K562 (cell line): ENCODE data around the gene CTXN3. TPM values are rescaled to one million over a fixed set of nuclear protein-coding genes. Genes with fewer than 3 reads are reported as not detected.

Experiments used
- ATAC-seq: fragments of 200-7000 bp; cut with Tn5 transposase; 3 replicates; pipeline ENCODE4 v1.9.1; 2020; ENCODE audit warnings: moderate library complexity
- BruUV-seq: library from RNA; stranded (reverse); fragments of 400-500 nt; replicated peaks from 2 replicates; lab custom pipeline; 2021; lab: Mats Ljungman, UMichigan
- CTCF ChIA-PET: fragments of 300-600 bp; formaldehyde crosslinking; extraction: SDS; loops from one replicate; lab custom pipeline; 2021; ENCODE audit warnings: low intra/inter-chr PET ratio; lab: Yijun Ruan, JAX
- POLR2A ChIA-PET: fragments of 300-600, 350-650 bp; sonication (Branson Sonifier 250); formaldehyde crosslinking; extraction: SDS; loops from one replicate; lab custom pipeline; 2021; ENCODE audit warnings: antibody characterized with exemption, inconsistent platforms; lab: Yijun Ruan, JAX
- DNase-seq, 4 experiments: peaks; one replicate each; pipeline versions ENCODE4 v3.0.0 to v3.0.0-alpha.2; 2011 to 2018; ENCODE audit warnings: low spot score in 3 of 4, mixed read lengths in 3 of 4; ENCODE audit errors: extremely low read depth in 1 of 4
- FAIRE-seq: peaks from 2 replicates; lab custom pipeline; 2011; peaks lifted over from hg19 to GRCh38; lab: Jason Lieb, UNC
- H2AFZ ChIP-seq: 2 replicates; pipeline ENCODE4 v1.6.0; 2011; ENCODE audit warnings: low read depth, low read length, control low read depth, inconsistent platforms
- H3K27ac ChIP-seq: fragments of 200-600 bp; 3 replicates; pipeline ENCODE4 v1.8.0; 2011; ENCODE audit warnings: low read depth, mild to moderate bottlenecking, control low read depth, inconsistent platforms, low read length, moderate library complexity, mixed read lengths; ENCODE audit errors: extremely low read depth
- H3K27me3 ChIP-seq, 2 experiments: fragments of 300-600 bp in 1 of 2; 2 replicates in 1 of 2; 3 replicates in 1 of 2; pipeline versions ENCODE4 v1.6.0 to v1.8.0; 2011; ENCODE audit warnings: inconsistent platforms in 2 of 2, low read length in 2 of 2, mild to moderate bottlenecking in 1 of 2, mixed read lengths in 1 of 2, moderate library complexity in 1 of 2; ENCODE audit not compliant: control insufficient read depth in 2 of 2, insufficient read depth in 2 of 2
- H3K36me3 ChIP-seq: fragments of 300-600 bp; 3 replicates; pipeline ENCODE4 v1.8.0; 2011; ENCODE audit warnings: mild to moderate bottlenecking, low read length, inconsistent platforms; ENCODE audit not compliant: control insufficient read depth, insufficient read depth
- H3K4me1 ChIP-seq, 2 experiments: fragments of 200-600 bp in 1 of 2; replicated peaks in 1 of 2; 2 replicates in 1 of 2; 3 replicates in 1 of 2; pipeline versions ENCODE4 v1.5.1 to v1.8.0; 2011; ENCODE audit warnings: inconsistent platforms in 2 of 2, low read length in 2 of 2, mild to moderate bottlenecking in 1 of 2, mixed read lengths in 1 of 2, moderate library complexity in 1 of 2; ENCODE audit not compliant: control insufficient read depth in 2 of 2, insufficient read depth in 2 of 2
- H3K4me2 ChIP-seq: 2 replicates; pipeline ENCODE4 v1.6.1; 2011; ENCODE audit warnings: low read length, control low read depth, inconsistent platforms, mixed read lengths; ENCODE audit not compliant: insufficient read depth
- H3K4me3 ChIP-seq: fragments of 200-600 bp; sonication (generic), shearing (Covaris generic); 2 replicates; pipeline ENCODE4 v1.5.1; 2016; ENCODE audit warnings: control low read depth, inconsistent platforms
- H3K79me2 ChIP-seq: fragments of 200-600 bp; 3 replicates; pipeline ENCODE4 v1.8.0; 2011; ENCODE audit warnings: low read length, inconsistent platforms; ENCODE audit not compliant: control insufficient read depth, insufficient read depth
- H3K9ac ChIP-seq, 2 experiments: 2 replicates each; pipeline versions ENCODE4 v1.6.0 to v1.6.1; 2011; ENCODE audit warnings: low read depth in 2 of 2, low read length in 2 of 2, control low read depth in 1 of 2, inconsistent platforms in 1 of 2, mild to moderate bottlenecking in 1 of 2, mixed read lengths in 1 of 2; ENCODE audit not compliant: insufficient read depth in 1 of 2
- H3K9me1 ChIP-seq: one replicate; pipeline ENCODE4 v1.6.0; 2011; ENCODE audit warnings: inconsistent platforms, mild to moderate bottlenecking, low read length, moderate library complexity; ENCODE audit not compliant: control insufficient read depth, insufficient read depth
- H3K9me3 ChIP-seq: replicated peaks from 2 replicates; pipeline ENCODE4 v1.5.1; 2011; ENCODE audit warnings: low read depth, low read length, inconsistent platforms; ENCODE audit not compliant: control insufficient read depth, insufficient read depth
- H4K20me1 ChIP-seq: replicated peaks from 2 replicates; pipeline ENCODE4 v1.6.1; 2011; ENCODE audit warnings: low read length, inconsistent platforms, mixed read lengths; ENCODE audit not compliant: control insufficient read depth, insufficient read depth
- BDP1 ChIP-seq: IDR thresholded peaks from 3 replicates; pipeline ENCODE4 v1.6.1; 2011; ENCODE audit not compliant: insufficient read length, insufficient read depth
- C11orf30 ChIP-seq: fragments of 450-650 bp; IDR thresholded peaks from 2 replicates; pipeline ENCODE4 v1.6.1; 2016; ENCODE audit warnings: low read depth, mild to moderate bottlenecking
- CBX2 ChIP-seq: fragments of 200-600 bp; sonication (generic); IDR thresholded peaks from one replicate; pipeline ENCODE4 v1.6.1; 2012; ENCODE audit warnings: mild to moderate bottlenecking, low read length, inconsistent platforms; ENCODE audit not compliant: insufficient read depth, poor library complexity, severe bottlenecking
- CCNT2 ChIP-seq: IDR thresholded peaks from 2 replicates; pipeline ENCODE4 v1.6.1; 2011; ENCODE audit warnings: borderline replicate concordance, low read depth, mild to moderate bottlenecking, moderate library complexity, mixed read lengths, low read length; ENCODE audit not compliant: insufficient read length; ENCODE audit errors: extremely low read depth
- GATAD2A ChIP-seq: fragments of 450-650 bp; IDR thresholded peaks from 2 replicates; pipeline ENCODE4 v1.6.1; 2017
- GTF2F1 ChIP-seq: IDR thresholded peaks from 2 replicates; pipeline ENCODE4 v1.6.1; 2011; ENCODE audit warnings: low read depth, low read length, improper control_type of control experiment
- NCOA6 ChIP-seq: fragments of 450-650 bp; IDR thresholded peaks from 2 replicates; pipeline ENCODE4 v1.6.1; 2017; ENCODE audit warnings: mild to moderate bottlenecking
- NFXL1 ChIP-seq: fragments of 450-650 bp; formaldehyde crosslinking; IDR thresholded peaks from 2 replicates; pipeline ENCODE4 v1.4.0; 2021; ENCODE audit warnings: mild to moderate bottlenecking
- RFX1 ChIP-seq: fragments of 450-650 bp; IDR thresholded peaks from 2 replicates; pipeline ENCODE4 v1.6.1; 2016; ENCODE audit warnings: mild to moderate bottlenecking, moderate library complexity
- SUPT5H ChIP-seq: fragments of 450-650 bp; IDR thresholded peaks from 2 replicates; pipeline ENCODE4 v1.6.1; 2016
- TEAD1 ChIP-seq, 2 experiments: fragments of 450-650 bp in 1 of 2; sonication (generic) in 1 of 2; formaldehyde crosslinking; IDR thresholded peaks; 2 replicates each; pipeline versions ENCODE4 v1.4.0 to v1.8.0; 2020 to 2022; ENCODE audit warnings: mild to moderate bottlenecking in 2 of 2, missing genetic modification reagents in 1 of 2
- ZC3H11A ChIP-seq: IDR thresholded peaks from 2 replicates; pipeline ENCODE4 v1.6.1; 2012; ENCODE audit warnings: low read depth, low read length, improper control_type of control experiment
- ZNF134 ChIP-seq: fragments of 250-450 bp; sonication (Bioruptor Pico); conservative IDR thresholded peaks from 2 replicates; pipeline ENCODE4 v1.4.0; 2020
- ZNF146 ChIP-seq: IDR thresholded peaks from one replicate; pipeline ENCODE4 v1.6.1; 2018; ENCODE audit warnings: missing compliant biosample characterization; ENCODE audit not compliant: unreplicated experiment
- ZNF253 ChIP-seq: fragments of 250-450 bp; sonication (Bioruptor Pico); conservative IDR thresholded peaks from 2 replicates; pipeline ENCODE4 v1.6.1; 2021; ENCODE audit warnings: mild to moderate bottlenecking
- ZNF436 ChIP-seq: fragments of 250-450, 450-650 bp; sonication (Bioruptor Pico); formaldehyde crosslinking; IDR thresholded peaks from 2 replicates; pipeline ENCODE4 v1.7.0; 2020; ENCODE audit warnings: mild to moderate bottlenecking
- ZNF583 ChIP-seq: fragments of 250-450 bp; sonication (Bioruptor Pico); IDR thresholded peaks from 2 replicates; pipeline ENCODE4 v1.4.0; 2020
- ZNF76 ChIP-seq: fragments of 250-450 bp; sonication (Bioruptor Pico); IDR thresholded peaks from 2 replicates; pipeline ENCODE4 v1.4.0; 2020; ENCODE audit warnings: mild to moderate bottlenecking, moderate library complexity, borderline replicate concordance
- WGBS: fragments of 100-300 bp; shearing (Covaris generic); methylation state at CpG from one replicate; pipeline ENCODE4 v1.1.6; 2016; ENCODE audit warnings: low coverage, mixed read lengths; ENCODE audit not compliant: insufficient coverage; ENCODE audit errors: missing lambda C conversion rate; 5-methylcytosine and 5-hydroxymethylcytosine counted together
- in situ Hi-C: fragments of 300-500 bp; cut with MboI; formaldehyde crosslinking; loops from 4 replicates; pipeline ENCODE4 v1.15.0; 2018; ENCODE audit warnings: inconsistent platforms, mixed read lengths
- intact Hi-C: fragments of 100-400 bp; cut with micrococcal nuclease; formaldehyde crosslinking; loops from 2 replicates; pipeline ENCODE4 v1.14.2; 2022
- polyA plus RNA-seq, 8 experiments: library from polyadenylated mRNA; depleted of rRNA in 4 of 8; stranded (reverse) in 5 of 8; unstranded in 3 of 8; fragments of >200 nt; fragmentation: Nextera tagmentation in 2 of 8; fragmentation: Illumina TruSeq in 1 of 8; extraction: Ambion mirVana in 2 of 8; extraction: Trizol in 1 of 8; gene quantifications; 2 replicates each; pipeline versions ENCODE4 v1.2.1 to v1.2.3, GENCODE V29; 2011 to 2014; ENCODE audit warnings: inconsistent platforms in 1 of 8, missing spikeins in 1 of 8
- total RNA-seq, 7 experiments: library from RNA; depleted of rRNA in 6 of 7; stranded (reverse); fragments of >200 nt in 6 of 7; fragmentation: Illumina TruSeq in 2 of 7; extraction: Trizol in 2 of 7; gene quantifications; 2 replicates each; pipeline versions ENCODE4 v1.2.1 to v1.2.3, GENCODE V29; 2011 to 2021; ENCODE audit warnings: low replicate concordance in 1 of 7
- TF ChIP-seq, protein P1 (sequence below), 2 experiments: fragments of 150-350 bp in 1 of 2; IDR thresholded peaks; 2 replicates each; pipeline ENCODE4 v1.6.1; 2012 to 2016; ENCODE audit warnings: low read depth in 2 of 2, low read length in 2 of 2, mild to moderate bottlenecking in 1 of 2, moderate library complexity in 1 of 2
- TF ChIP-seq, protein P2 (sequence below): IDR thresholded peaks from 3 replicates; pipeline ENCODE4 v1.6.1; 2011; ENCODE audit warnings: borderline replicate concordance, mild to moderate bottlenecking, moderate library complexity; ENCODE audit not compliant: insufficient read length; ENCODE audit errors: extremely low read depth

Gene CTXN3
- total and polyA plus RNA-seq, 9 of the 15 experiments (the other 6 are each of a cell fraction or from before 2014, with no cell fraction given), result not detected

- H3K4me3 ChIP-seq, result no peak overlapping the region
- DNase-seq (no peak), ATAC-seq (no peak), FAIRE-seq (no peak)
- H3K36me3 ChIP-seq, result no peaks in the 10 kb centered on the region
- no TSS peak for BruUV-seq
- CTCF ChIA-PET, result no interaction called here
- intact Hi-C loops (no loop called here), in situ Hi-C loops (no loop called here)
- no peak for TF ChIP-seq CCNT2
- TF ChIP-seq ZNF134 (CRISPR knock-in tag), result no peak
- TF ChIP-seq, protein P1, sequence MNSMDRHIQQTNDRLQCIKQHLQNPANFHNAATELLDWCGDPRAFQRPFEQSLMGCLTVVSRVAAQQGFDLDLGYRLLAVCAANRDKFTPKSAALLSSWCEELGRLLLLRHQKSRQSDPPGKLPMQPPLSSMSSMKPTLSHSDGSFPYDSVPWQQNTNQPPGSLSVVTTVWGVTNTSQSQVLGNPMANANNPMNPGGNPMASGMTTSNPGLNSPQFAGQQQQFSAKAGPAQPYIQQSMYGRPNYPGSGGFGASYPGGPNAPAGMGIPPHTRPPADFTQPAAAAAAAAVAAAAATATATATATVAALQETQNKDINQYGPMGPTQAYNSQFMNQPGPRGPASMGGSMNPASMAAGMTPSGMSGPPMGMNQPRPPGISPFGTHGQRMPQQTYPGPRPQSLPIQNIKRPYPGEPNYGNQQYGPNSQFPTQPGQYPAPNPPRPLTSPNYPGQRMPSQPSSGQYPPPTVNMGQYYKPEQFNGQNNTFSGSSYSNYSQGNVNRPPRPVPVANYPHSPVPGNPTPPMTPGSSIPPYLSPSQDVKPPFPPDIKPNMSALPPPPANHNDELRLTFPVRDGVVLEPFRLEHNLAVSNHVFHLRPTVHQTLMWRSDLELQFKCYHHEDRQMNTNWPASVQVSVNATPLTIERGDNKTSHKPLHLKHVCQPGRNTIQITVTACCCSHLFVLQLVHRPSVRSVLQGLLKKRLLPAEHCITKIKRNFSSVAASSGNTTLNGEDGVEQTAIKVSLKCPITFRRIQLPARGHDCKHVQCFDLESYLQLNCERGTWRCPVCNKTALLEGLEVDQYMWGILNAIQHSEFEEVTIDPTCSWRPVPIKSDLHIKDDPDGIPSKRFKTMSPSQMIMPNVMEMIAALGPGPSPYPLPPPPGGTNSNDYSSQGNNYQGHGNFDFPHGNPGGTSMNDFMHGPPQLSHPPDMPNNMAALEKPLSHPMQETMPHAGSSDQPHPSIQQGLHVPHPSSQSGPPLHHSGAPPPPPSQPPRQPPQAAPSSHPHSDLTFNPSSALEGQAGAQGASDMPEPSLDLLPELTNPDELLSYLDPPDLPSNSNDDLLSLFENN (IDR thresholded peaks at IDR 0.05; ENCODE audit: low read depth in 2 of 2, low read length in 2 of 2), result no peak
- no peak for TF ChIP-seq RFX1
- no peak for TF ChIP-seq ZNF436
- TF ChIP-seq BDP1, result no peak
- TF ChIP-seq, protein P2, sequence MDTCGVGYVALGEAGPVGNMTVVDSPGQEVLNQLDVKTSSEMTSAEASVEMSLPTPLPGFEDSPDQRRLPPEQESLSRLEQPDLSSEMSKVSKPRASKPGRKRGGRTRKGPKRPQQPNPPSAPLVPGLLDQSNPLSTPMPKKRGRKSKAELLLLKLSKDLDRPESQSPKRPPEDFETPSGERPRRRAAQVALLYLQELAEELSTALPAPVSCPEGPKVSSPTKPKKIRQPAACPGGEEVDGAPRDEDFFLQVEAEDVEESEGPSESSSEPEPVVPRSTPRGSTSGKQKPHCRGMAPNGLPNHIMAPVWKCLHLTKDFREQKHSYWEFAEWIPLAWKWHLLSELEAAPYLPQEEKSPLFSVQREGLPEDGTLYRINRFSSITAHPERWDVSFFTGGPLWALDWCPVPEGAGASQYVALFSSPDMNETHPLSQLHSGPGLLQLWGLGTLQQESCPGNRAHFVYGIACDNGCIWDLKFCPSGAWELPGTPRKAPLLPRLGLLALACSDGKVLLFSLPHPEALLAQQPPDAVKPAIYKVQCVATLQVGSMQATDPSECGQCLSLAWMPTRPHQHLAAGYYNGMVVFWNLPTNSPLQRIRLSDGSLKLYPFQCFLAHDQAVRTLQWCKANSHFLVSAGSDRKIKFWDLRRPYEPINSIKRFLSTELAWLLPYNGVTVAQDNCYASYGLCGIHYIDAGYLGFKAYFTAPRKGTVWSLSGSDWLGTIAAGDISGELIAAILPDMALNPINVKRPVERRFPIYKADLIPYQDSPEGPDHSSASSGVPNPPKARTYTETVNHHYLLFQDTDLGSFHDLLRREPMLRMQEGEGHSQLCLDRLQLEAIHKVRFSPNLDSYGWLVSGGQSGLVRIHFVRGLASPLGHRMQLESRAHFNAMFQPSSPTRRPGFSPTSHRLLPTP, result no peak
- TF ChIP-seq CBX2, result no peak
- TF ChIP-seq ZNF146 (CRISPR knock-in tag), result no peak
- TF ChIP-seq ZNF76 (CRISPR knock-in tag), result no peak
- no peak for TF ChIP-seq GTF2F1
- no peak for TF ChIP-seq NCOA6
- no peak for TF ChIP-seq NFXL1 (CRISPR knock-in tag)
- TF ChIP-seq ZNF583 (CRISPR knock-in tag), result no peak
- no peak for TF ChIP-seq ZNF253
- TF ChIP-seq GATAD2A, result no peak
- no peak for TF ChIP-seq TEAD1 (CRISPR knock-in tag; IDR thresholded peaks at IDR 0.05)
- no peak for TF ChIP-seq ZC3H11A
- TF ChIP-seq SUPT5H, result no peak
- no peak for TF ChIP-seq C11orf30
- no peaks in the 10 kb centered on the region for H3K4me1 ChIP-seq
- H3K9me1 ChIP-seq, result no peaks in the 10 kb centered on the region
- H3K9ac ChIP-seq, result no peak overlapping the region
- no peaks in the 10 kb centered on the region for H4K20me1 ChIP-seq
- no peak overlapping the region for H3K4me2 ChIP-seq
- no peaks in the 10 kb centered on the region for H3K9me3 ChIP-seq
- H2AFZ ChIP-seq, result no peak overlapping the region
- POLR2A ChIA-PET, result no interaction called here
- WGBS, result 3% methylated on average over 5 of the region's 5 CpGs
- H3K79me2 ChIP-seq, result no peaks in the 10 kb centered on the region
- H3K27me3 ChIP-seq, result no peaks in the 10 kb centered on the region; a peak in 1 of 5 replicates
- no peak overlapping the region for H3K27ac ChIP-seq
These were observed 15.2 kb downstream of the CTXN3 start for GRCh38 chr5:127664093-127664492.
